DOHH2 (cell line): ENCODE results near the gene ATAD3C.
"Not testable (repeated sequence)": the region's sequence is repeated elsewhere in the genome, so short reads cannot be mapped to it uniquely, and the experiment has no call there.

ENCODE experiments used
- H3F3A ChIP-seq: fragments of 200-600 bp; sonication (generic), shearing (Covaris generic); 2 replicates; pipeline ENCODE4 v1.6.0; 2016; ENCODE audit warnings: antibody characterized with exemption, mild to moderate bottlenecking; ENCODE audit not compliant: control insufficient read depth, insufficient read depth
- H3K27ac ChIP-seq: fragments of 200-600 bp; sonication (generic); 2 replicates; pipeline ENCODE4 v1.5.1; 2014; ENCODE audit warnings: low read depth, mild to moderate bottlenecking, low read length, moderate library complexity
- H3K27me3 ChIP-seq: fragments of 200-600 bp; sonication (generic); 2 replicates; pipeline ENCODE4 v1.6.1; 2014; ENCODE audit warnings: mild to moderate bottlenecking, low read length, mixed read lengths; ENCODE audit not compliant: control insufficient read depth
- H3K36me3 ChIP-seq: fragments of 200-600 bp; sonication (generic); 2 replicates; pipeline ENCODE4 v1.6.1; 2014; ENCODE audit warnings: mild to moderate bottlenecking, low read length, moderate library complexity, mixed read lengths; ENCODE audit not compliant: control insufficient read depth
- H3K4me1 ChIP-seq: fragments of 200-600 bp; sonication (generic); 2 replicates; pipeline ENCODE4 v1.6.1; 2014; ENCODE audit warnings: mild to moderate bottlenecking, low read length, mixed read lengths; ENCODE audit not compliant: control insufficient read depth
- H3K4me2 ChIP-seq: fragments of 200-600 bp; sonication (generic); 2 replicates; pipeline ENCODE4 v1.6.0; 2014; ENCODE audit warnings: mild to moderate bottlenecking, low read length, moderate library complexity
- H3K4me3 ChIP-seq: fragments of 200-600 bp; sonication (generic); 2 replicates; pipeline ENCODE4 v1.5.1; 2014; ENCODE audit warnings: mild to moderate bottlenecking, low read length, mixed read lengths
- H3K79me2 ChIP-seq: fragments of 200-600 bp; sonication (generic); 2 replicates; pipeline ENCODE4 v1.6.1; 2014; ENCODE audit warnings: mild to moderate bottlenecking, low read length, mixed read lengths; ENCODE audit not compliant: control insufficient read depth
- H3K9me2 ChIP-seq: fragments of 200-600 bp; sonication (generic); replicated peaks from 2 replicates; pipeline ENCODE4 v1.6.1; 2014; ENCODE audit warnings: mild to moderate bottlenecking, low read length, mixed read lengths; ENCODE audit not compliant: control insufficient read depth
- H3K9me3 ChIP-seq: fragments of 200-600 bp; sonication (generic); 2 replicates; pipeline ENCODE4 v1.6.1; 2014; ENCODE audit warnings: antibody characterized with exemption, low read length, mixed read lengths; ENCODE audit not compliant: control insufficient read depth, insufficient read depth
- H4K20me1 ChIP-seq: fragments of 200-600 bp; sonication (generic); 2 replicates; pipeline ENCODE4 v1.6.0; 2014; ENCODE audit warnings: low read depth, mild to moderate bottlenecking, antibody characterized with exemption, low read length, moderate library complexity; ENCODE audit not compliant: control insufficient read depth, insufficient read depth
- CTCF ChIP-seq: fragments of 200-600 bp; sonication (generic); IDR thresholded peaks from one replicate; pipeline ENCODE4 v1.5.1; 2014; ENCODE audit warnings: antibody characterized with exemption, mild to moderate bottlenecking, low read depth, low read length; ENCODE audit not compliant: poor library complexity, severe bottlenecking
- EZH2phosphoT487 ChIP-seq: fragments of 200-600 bp; sonication (generic); IDR thresholded peaks from 2 replicates; pipeline ENCODE4 v1.6.1; 2017; ENCODE audit warnings: borderline replicate concordance, mild to moderate bottlenecking, antibody characterized with exemption, low read length, moderate library complexity, mixed read lengths

The ATAD3C gene

GRCh38 chr1:1483714-1484113 is 34.2 kb downstream of the ATAD3C start:
- Histone ChIP-seq H3K79me2 (no peaks in the 10 kb centered on the region; the same call in 1 of the 2 replicates), H3K36me3 (peaks cover 56% of the 10 kb centered on the region), H3K27me3 (no peaks in the 10 kb centered on the region), H4K20me1 (no peaks in the 10 kb centered on the region), H3K9me3 (no peaks in the 10 kb centered on the region), H3K4me1 (no peaks in the 10 kb centered on the region), H3K4me2 (no peak overlapping the region), H3K27ac (no peak overlapping the region), H3K9me2 (no peaks in the 10 kb centered on the region), H3K4me3 (no peak overlapping the region), H3F3A (no peaks in the 10 kb centered on the region)
- TF ChIP-seq EZH2phosphoT487 (no peak), CTCF (no peak)

GRCh38 chr1:1484976-1485750 is 35.7 kb downstream of the ATAD3C start:
- not testable (repeated sequence) for H3K9me2 ChIP-seq, H3F3A ChIP-seq, H3K4me2 ChIP-seq, H3K79me2 ChIP-seq, H3K27me3 ChIP-seq, H4K20me1 ChIP-seq, H3K27ac ChIP-seq, H3K9me3 ChIP-seq, H3K4me1 ChIP-seq, H3K4me3 ChIP-seq
- peaks cover 63% of the 10 kb centered on the region for H3K36me3 ChIP-seq

- H3K27ac ChIP-seq, H3K9me3 ChIP-seq, H3K79me2 ChIP-seq, H3K9me2 ChIP-seq, H3K4me1 ChIP-seq, H4K20me1 ChIP-seq, H3F3A ChIP-seq, H3K27me3 ChIP-seq, H3K4me3 ChIP-seq, H3K4me2 ChIP-seq: not testable (repeated sequence)
- H3K36me3 ChIP-seq, result peaks cover 69% of the 10 kb centered on the region
Observed at GRCh38 chr1:1485755-1486317, 36.3 kb downstream of the ATAD3C start.

- no peaks in the 10 kb centered on the region for H3F3A ChIP-seq
- H3K79me2 ChIP-seq, result no peaks in the 10 kb centered on the region
- no peaks in the 10 kb centered on the region for H4K20me1 ChIP-seq
- no peak overlapping the region for H3K27ac ChIP-seq
- TF ChIP-seq EZH2phosphoT487 (no peak), CTCF (no peak)
- no peaks in the 10 kb centered on the region for H3K4me1 ChIP-seq
- peaks cover 77% of the 10 kb centered on the region for H3K36me3 ChIP-seq
- H3K9me2 ChIP-seq, result no peaks in the 10 kb centered on the region
- H3K27me3 ChIP-seq, result no peaks in the 10 kb centered on the region
- peaks cover 7% of the 10 kb centered on the region; the same call in 1 of the 2 replicates for H3K9me3 ChIP-seq
- no peak overlapping the region for H3K4me2 ChIP-seq
- H3K4me3 ChIP-seq, result no peak overlapping the region
Observed at GRCh38 chr1:1487701-1488100, 38.2 kb downstream of the ATAD3C start.
